Activated naive CD8-positive, alpha-beta T cell treated with anti-CD3 and anti-CD28 coated beads, Interleukin-2, amount 50 U/mL, for 24 hours (primary cell): Measurements from ENCODE around the gene MAGEA10.
"Not testable (repeated sequence)": the region's sequence is repeated elsewhere in the genome, so short reads cannot be mapped to it uniquely, and the experiment has no call there.

Source experiments
- ATAC-seq: fragments of 150-1000 bp; cut with Tn5 transposase; one replicate; pipeline ENCODE4 v1.10.0; 2021
- DNase-seq: peaks from one replicate; pipeline ENCODE4 v3.0.0; 2021
- H3K27ac Mint-ChIP-seq: one replicate; pipeline ENCODE4 v1.8.0; 2021; ENCODE audit warnings: mild to moderate bottlenecking, mixed read lengths
- H3K27me3 Mint-ChIP-seq: one replicate; pipeline ENCODE4 v1.8.0; 2021; ENCODE audit warnings: mixed read lengths
- H3K36me3 Mint-ChIP-seq: one replicate; pipeline ENCODE4 v1.8.0; 2021; ENCODE audit warnings: low read depth, mixed read lengths
- H3K4me1 Mint-ChIP-seq: one replicate; pipeline ENCODE4 v1.8.0; 2021; ENCODE audit warnings: mixed read lengths
- H3K4me3 Mint-ChIP-seq: one replicate; pipeline ENCODE4 v1.8.0; 2021; ENCODE audit warnings: mild to moderate bottlenecking, moderate library complexity, mixed read lengths
- H3K9me3 Mint-ChIP-seq: one replicate; pipeline ENCODE4 v1.8.0; 2021; ENCODE audit warnings: mixed read lengths

The MAGEA10 gene

GRCh38 chrX:152131525-152131924 lies 6.9 kb downstream of the MAGEA10 start:
- DNase-seq: no peak
- H3K4me1 Mint-ChIP-seq: no peaks in the 10 kb centered on the region
- no peaks in the 10 kb centered on the region for H3K36me3 Mint-ChIP-seq
- H3K27me3 Mint-ChIP-seq: no peaks in the 10 kb centered on the region
- no peak overlapping the region for H3K27ac Mint-ChIP-seq
- H3K4me3 Mint-ChIP-seq: no peak overlapping the region
- no peaks in the 10 kb centered on the region for H3K9me3 Mint-ChIP-seq
- no peak for ATAC-seq

GRCh38 chrX:152129069-152129844 lies 9.1 kb downstream of the MAGEA10 start:
- H3K9me3 Mint-ChIP-seq, H3K27me3 Mint-ChIP-seq, H3K36me3 Mint-ChIP-seq, H3K4me1 Mint-ChIP-seq, ATAC-seq, DNase-seq, H3K27ac Mint-ChIP-seq, H3K4me3 Mint-ChIP-seq: not testable (repeated sequence)

- DNase-seq: no peak
- H3K27ac Mint-ChIP-seq: no peak overlapping the region
- no peaks in the 10 kb centered on the region for H3K36me3 Mint-ChIP-seq
- H3K4me1 Mint-ChIP-seq: no peaks in the 10 kb centered on the region
- no peak overlapping the region for H3K4me3 Mint-ChIP-seq
- no peaks in the 10 kb centered on the region for H3K9me3 Mint-ChIP-seq
- no peaks in the 10 kb centered on the region for H3K27me3 Mint-ChIP-seq
- no peak for ATAC-seq
These were observed 21.1 kb downstream of the MAGEA10 start for GRCh38 chrX:152117305-152117704.

GRCh38 chrX:152108527-152108926 lies 29.9 kb downstream of the MAGEA10 start:
- Mint-ChIP-seq H3K4me1 (no peaks in the 10 kb centered on the region), H3K36me3 (no peaks in the 10 kb centered on the region), H3K9me3 (no peaks in the 10 kb centered on the region), H3K27me3 (no peaks in the 10 kb centered on the region), H3K27ac (no peak overlapping the region), H3K4me3 (no peak overlapping the region)
- ATAC-seq (no peak), DNase-seq (no peak)

- Mint-ChIP-seq H3K4me3 (no peak overlapping the region), H3K27ac (no peak overlapping the region), H3K4me1 (no peaks in the 10 kb centered on the region), H3K27me3 (no peaks in the 10 kb centered on the region), H3K36me3 (no peaks in the 10 kb centered on the region), H3K9me3 (no peaks in the 10 kb centered on the region)
- ATAC-seq: no peak
- DNase-seq: no peak
These were observed 34.5 kb downstream of the MAGEA10 start for GRCh38 chrX:152103866-152104265.

- H3K9me3 Mint-ChIP-seq: no peaks in the 10 kb centered on the region
- DNase-seq (no peak), ATAC-seq (no peak)
- no peaks in the 10 kb centered on the region for H3K27me3 Mint-ChIP-seq
- no peaks in the 10 kb centered on the region for H3K36me3 Mint-ChIP-seq
- H3K4me1 Mint-ChIP-seq: no peaks in the 10 kb centered on the region
- H3K4me3 Mint-ChIP-seq: no peak overlapping the region
- H3K27ac Mint-ChIP-seq: no peak overlapping the region
These were observed 52.2 kb downstream of the MAGEA10 start for GRCh38 chrX:152086141-152086540.
